Umbilical cord (tissue), 2 donors: ENCODE measurements around the gene MAP3K20. TPM values are rescaled to one million over a fixed set of nuclear protein-coding genes. Genes with fewer than 3 reads are reported as not detected.
"Not testable (repeated sequence)": the region's sequence is repeated elsewhere in the genome, so short reads cannot be mapped to it uniquely, and the experiment has no call there.

Source experiments
- DNase-seq: peaks from one replicate; pipeline ENCODE4 v3.0.0-alpha.2; 2015; ENCODE audit warnings: low spot score
- total RNA-seq: library from RNA; depleted of rRNA; stranded (reverse); fragments of >200 nt; gene quantifications from one replicate; pipeline ENCODE4 v1.2.3, GENCODE V29; 2014; ENCODE audit warnings: low replicate concordance; ENCODE audit not compliant: insufficient read depth

Gene MAP3K20
- total RNA-seq, 1 donor from 2014 or later: 72.0 TPM

DNA sequence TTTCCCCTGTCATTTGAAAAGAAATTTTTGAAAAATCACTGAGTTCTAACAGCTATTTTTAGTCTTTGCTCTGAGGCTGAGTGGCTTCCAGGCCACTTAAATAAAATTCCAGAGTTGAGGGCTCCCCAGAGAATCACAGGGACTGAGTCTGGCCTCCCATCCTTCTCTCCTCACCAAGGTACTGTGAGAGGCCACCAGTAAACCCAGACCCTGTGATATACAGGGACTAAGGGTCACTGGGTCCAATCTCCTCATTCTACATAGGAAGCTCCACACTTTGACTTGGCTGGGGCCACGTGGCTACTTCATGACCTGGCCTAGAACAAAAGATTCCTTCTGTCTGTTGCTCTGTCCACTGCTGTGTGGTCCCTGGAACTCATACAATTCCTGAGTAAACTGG lies 155.8 kb downstream of the MAP3K20 start:
- no peak for DNase-seq

DNA sequence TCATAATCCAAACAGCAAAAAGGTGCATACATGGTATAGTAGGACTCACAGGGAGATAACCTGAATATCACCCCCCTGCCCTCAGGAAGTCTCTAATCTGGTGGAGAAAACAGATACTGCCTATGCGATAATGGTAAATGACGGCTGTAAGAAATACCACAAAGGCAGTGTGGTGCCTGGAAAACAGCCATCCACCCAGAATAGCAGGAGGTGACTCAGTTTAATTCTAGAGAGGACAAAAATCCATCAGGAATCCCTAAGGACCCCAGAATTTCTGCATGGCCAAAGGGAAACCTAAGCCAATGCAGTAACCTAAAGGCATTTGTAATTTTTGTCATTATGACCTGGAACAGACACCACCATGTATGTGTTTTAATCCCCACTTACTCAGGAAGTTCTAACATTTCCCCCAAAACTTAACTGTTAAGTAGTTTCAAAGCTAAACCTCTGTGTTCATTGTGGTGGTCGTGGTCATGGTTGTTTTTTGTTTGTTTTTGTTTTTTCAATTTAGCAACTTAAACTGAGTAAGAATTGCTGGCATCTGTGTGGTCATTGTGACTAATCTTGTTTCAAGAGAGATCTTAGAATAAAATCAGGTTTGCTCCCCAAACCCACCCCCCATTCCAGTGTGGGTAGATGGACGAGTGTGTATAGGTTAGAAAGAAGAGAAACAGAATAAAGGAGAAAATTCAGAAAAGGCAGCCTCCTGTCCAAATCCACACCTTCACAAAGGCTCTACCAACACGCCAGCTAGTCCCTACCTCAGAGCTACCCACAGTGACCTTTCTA lies 157.5 kb downstream of the MAP3K20 start:
- DNase-seq: no peak

GRCh38 chr2:173235947-173236803 lies 160.5 kb downstream of the MAP3K20 start:
- no peak for DNase-seq

- no peak for DNase-seq
Measured at GRCh38 chr2:173238385-173238784, 162.7 kb downstream of the MAP3K20 start.

DNA sequence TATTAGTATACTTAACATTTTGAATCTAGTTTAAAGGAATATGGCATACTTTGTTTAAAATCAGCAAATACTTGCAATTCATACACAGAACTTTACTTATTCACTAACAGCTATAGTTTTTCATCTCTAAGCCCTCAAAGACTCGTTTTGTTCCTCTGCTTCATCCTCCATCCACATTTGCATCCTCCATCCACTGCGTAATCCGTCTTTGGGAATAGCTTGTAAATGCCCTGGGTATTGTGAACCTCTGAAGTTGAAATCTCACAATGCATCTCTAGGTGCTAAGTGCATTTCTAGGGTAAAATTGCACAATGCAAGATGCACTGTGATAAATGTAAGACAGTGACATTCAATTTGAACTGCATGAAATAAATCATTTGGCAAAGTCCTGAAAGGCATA lies 163.2 kb downstream of the MAP3K20 start:
- no peak for DNase-seq

DNA sequence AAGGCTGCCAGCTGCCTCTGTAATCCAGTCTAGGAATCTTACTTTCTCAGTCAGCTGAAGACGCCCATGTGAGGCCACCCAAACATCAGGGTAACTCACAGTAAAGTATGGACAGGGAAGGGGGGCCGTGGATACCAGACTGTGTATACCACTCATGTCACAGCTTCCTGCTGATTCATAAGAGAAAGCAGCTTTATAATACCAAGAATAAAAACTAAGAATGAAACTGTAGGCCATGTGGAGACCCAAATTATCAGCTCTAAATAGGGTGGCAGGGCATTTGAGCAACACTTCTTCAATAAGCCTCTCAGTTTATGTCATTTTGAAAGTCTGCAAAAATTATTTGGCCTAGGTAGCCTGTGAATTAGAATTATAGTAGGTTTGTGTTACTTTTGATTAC lies 164.0 kb downstream of the MAP3K20 start:
- DNase-seq: peak; percentile 45

- DNase-seq: no peak
Measured at GRCh38 chr2:173240083-173240482, 164.4 kb downstream of the MAP3K20 start.

DNA sequence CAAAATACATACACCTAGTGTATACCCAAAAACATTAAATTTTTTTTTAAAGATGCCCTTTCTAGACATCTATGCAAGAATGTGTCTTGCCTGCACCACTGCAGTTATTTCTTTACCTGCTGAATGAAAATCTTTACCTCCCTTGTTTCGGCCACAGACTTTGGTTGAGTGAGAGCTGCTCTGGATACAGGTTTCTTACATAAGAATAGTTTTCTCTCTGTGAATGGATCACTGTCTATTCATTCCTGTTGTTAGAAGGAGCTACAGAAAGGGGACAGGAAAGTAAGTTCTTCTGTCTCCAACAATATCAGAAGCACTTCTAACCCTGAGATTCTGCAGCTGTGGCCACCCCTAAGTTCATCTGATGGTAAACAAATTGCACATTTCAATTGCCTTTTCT lies 166.0 kb downstream of the MAP3K20 start:
- no peak for DNase-seq

DNA sequence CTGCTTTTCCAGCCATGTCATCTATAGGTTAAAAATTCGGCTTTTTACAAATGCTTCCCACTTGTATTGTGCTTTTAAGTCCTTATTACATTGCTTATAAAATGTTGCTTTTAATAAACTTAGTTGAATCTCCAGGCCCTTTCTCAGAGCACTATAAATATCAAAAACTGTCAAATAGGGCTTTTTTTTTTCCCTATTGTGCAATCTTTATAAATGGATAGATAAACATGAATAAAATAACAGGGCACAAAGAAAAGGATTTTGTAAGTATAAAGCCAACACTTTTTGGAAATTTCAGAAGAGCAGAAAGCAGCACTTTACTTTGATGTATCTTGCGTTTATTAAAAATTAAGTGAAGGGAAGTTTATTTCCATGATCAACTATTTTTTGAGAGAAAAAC lies 171.5 kb downstream of the MAP3K20 start:
- no peak for DNase-seq

GRCh38 chr2:173248381-173248780 lies 172.7 kb downstream of the MAP3K20 start:
- no peak for DNase-seq

DNA sequence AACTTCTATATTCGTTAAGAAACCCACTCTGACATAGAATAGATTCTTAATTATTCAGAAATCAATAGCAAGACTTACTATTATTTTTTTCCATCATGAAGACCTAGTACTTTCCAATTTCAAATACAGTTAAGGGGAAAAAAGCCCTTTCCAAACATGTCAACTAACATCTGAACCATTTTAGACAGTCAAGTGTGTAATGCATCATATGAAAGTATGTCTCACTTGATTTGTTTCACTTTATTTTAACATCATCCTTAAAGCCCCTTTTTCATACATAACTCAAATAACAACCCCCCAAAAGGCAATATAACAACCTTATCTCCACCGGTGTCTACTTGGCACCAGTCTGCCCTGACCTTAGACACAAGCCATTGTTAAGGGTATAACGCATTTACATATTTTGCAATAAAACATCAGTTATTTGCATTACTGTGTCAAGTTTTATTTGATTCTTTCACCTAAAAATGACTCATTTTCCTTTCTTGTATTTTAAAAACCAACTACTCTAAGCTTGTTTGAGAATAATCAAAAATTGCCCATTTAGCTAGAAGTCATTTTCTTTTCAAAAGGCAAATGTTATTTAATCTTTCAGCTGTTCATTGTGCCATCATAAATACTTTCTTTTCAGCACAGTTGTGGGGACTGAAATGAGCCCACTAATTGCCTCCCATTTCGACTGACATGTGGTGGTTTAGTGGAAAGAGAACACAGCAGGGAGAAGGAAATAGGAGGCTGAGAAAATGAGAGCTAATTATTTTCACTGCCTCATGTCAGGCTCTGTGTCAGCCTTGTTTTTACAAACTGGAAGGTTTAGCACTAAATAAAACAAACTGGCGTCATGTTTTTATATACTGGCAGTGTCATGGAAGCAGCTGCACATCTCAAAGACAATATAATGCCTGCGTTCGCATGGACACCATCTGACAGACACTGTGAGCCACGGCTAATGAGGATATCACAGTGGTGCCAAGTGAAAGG lies 174.3 kb downstream of the MAP3K20 start:
- no peak for DNase-seq

DNA sequence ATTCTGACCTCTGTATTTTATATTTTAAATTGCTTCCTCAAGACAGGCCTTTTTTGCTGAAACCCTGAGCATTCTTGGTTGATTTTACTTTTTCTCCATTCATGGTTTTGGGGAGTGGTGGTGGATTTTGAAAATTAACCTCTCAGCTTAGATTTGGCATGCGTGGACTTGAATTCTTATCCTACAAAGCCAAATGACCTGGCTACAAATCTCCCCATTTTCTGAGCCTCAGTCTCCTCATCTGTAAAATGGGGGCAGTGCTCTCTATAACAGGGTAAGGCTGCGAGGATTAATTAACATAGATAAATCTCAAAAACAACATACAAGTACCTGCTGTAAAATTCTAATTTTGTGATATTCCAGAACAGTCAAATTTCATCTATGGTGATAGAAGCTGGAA lies 175.6 kb downstream of the MAP3K20 start:
- DNase-seq: no peak

DNA sequence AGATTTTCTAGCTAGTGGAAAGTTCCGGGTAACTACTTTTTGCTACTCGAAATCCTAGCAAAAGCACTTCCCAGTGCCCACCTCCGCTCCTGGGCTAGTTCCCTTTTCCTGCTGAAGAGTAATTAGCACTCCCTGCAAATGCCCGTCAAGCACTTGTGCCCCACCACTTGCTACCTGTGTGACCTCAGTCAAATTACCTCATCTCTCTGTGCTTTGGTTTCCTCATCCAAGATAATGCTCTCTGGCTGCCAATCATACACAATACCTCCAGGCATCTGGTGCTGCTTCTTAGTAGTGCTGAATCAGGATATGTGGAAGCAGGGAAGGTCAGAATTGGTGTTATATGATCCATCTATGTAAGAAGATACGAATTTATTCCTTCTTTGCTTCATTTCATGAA lies 176.9 kb downstream of the MAP3K20 start:
- DNase-seq: no peak

GRCh38 chr2:173254659-173255058 lies 179.0 kb downstream of the MAP3K20 start:
- no peak for DNase-seq

DNA sequence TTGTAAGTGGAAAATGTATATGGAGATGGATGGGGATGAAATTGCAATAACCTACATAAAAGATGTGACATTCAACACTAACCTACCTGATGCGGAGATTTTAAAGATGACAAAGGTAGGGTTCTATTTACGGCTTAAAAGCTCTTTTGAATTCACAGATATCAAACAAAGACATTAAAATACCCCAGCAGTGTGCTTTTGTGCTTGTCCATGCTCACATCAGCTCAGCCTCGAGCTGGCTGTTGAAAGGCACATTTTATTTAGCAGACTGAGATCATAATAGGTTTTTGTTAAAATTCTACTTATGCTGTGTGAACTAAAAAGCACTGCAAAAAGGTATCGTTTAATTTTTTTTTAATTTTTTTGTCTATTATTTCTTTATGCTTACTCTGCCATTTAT lies 183.1 kb downstream of the MAP3K20 start:
- DNase-seq: no peak

DNA sequence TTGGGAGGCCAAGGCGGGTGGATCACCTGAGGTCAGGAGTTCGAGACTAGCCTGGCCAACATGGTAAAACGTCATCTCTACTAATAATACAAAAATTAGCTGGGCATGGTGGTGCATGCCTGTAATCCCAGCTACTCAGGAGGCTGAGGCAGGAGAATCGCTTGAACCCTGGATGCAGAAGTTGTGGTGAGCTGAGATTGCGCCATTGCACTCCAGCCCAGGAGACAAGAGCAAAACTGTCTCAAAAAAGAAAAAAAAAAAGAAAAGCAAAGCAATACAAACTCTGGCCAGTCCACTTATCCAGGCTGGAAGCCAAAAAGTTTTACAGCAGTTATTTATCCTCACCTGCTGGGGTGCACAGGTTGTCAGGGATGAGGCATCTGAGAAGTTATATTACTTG lies 186.7 kb downstream of the MAP3K20 start:
- not testable (repeated sequence) for DNase-seq

DNA sequence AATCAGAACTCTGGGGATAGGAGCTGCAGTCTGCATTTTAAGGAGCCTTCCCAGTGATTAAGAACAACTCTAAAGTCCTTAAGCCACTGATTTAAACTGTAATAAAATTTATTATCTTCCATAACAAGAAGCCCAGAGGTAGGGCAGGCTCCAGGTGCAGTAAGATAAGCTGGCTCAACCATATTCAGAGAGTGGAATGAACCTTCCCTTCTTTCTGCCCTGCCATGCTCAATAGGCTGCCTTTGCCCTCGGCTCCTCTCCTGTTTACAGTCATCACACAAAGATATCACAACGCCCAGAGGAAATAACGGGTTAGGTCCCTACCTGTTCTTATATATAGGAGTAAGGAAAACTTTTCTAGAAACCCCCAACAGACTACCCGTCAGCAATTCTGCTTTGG lies 188.5 kb downstream of the MAP3K20 start:
- no peak for DNase-seq

- peak; percentile 35 for DNase-seq
Measured at GRCh38 chr2:173264603-173265366, 189.1 kb downstream of the MAP3K20 start.

DNA sequence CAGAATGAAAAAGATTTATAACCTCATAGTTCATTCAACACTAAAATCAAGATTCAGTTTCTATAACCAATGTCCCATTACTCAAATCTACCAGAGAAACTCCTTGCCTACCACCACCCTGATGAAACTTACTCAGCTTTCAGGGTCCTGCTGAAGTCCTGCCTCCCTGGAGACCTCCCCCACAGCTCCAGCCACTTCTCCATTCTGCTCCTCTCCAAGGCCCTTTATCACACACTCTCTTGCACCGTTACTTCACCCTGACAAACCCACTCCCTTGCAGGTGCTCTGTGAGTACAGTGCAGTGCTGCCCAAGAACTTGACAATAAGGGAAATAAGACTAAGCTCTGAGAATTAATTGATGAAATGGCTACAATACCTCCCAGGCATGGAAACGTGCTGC lies 195.5 kb downstream of the MAP3K20 start:
- DNase-seq: no peak

GRCh38 chr2:173271825-173272224 lies 196.2 kb downstream of the MAP3K20 start:
- DNase-seq: no peak

- no peak for DNase-seq
Measured at GRCh38 chr2:173272849-173273248, 197.2 kb downstream of the MAP3K20 start.
